ENCODE results near the gene TUBA4B.

Gene TUBA4B

DNA sequence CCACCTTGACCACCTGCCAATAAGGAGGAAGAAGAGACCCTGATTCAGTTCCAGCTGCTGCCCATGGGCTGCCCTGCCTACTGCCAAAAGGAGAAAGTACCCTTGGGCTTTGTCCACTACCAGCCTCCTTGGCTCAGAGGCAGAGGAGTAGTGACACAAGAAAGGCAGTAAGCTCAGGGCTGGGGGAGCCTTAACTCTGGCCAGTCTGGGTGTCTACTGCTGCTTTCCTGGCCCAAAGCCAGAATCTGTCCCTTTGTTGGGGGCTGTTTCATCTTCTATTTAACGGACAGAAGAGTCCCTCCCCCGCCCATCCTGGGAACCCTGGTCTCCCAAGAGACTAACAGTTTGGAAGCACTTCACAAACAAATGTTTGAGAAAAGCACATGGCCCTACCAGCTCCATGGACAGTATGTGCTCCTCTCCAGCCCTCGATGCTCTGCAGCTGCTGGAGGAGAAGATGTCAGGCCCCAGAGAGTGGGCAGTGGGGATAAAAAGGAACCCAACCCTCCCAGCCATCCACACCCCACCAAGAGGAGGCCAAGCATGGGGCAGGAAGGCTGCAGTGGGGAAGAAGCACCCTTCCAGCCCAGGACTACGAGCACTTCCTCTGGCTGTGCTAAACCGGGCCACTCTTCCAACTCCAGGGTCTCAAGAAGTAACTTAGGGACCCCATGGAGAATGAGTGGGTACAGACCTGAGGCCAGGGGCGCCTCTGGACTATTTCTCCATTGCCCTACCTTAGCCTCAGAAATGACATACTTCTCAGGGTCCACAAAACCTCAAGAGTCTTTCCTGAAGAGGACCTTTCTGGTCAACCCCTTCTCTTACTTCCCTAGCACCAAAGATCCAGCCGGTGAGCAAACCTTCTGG is 24.8 kb upstream of the TUBA4B start:
- no peak for TF ChIP-seq PAX5 (IDR thresholded peaks at IDR 0.05; ENCODE audit: insufficient read depth, low read length, severe bottlenecking)
- TF ChIP-seq SPI1 (IDR thresholded peaks at IDR 0.05; ENCODE audit: low read depth, low read length), result 0 out of 2 replicates have a peak, but pooled peaks have one; percentile 28
- FAIRE-seq (peak; percentile 48), DNase-seq (ENCODE audit: insufficient read length, low spot score) (no peak)

DNA sequence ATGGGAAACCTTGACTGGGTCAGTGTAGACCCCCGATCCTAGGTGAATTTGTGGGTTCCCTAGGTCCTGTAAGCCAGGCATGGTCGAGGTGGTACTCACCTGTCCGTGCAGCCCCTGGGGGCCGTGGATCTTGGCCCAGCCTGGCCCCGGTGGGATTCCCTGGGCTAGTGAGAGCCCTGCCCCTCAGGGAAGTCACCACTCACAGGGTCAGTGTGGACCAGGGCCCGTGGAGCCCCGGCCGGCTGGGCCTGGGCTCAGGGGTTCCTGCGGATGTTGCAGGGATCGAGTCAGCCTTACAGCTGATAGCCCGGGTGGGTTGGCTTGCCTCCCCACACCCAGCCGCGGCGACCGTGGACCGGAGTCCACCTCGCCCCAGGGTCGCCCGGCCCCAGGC is 24.1 kb upstream of the TUBA4B start:
- no peak for DNase-seq (ENCODE audit: insufficient read length, low spot score)
- FAIRE-seq, result no peak
- TF ChIP-seq TAF1 (IDR thresholded peaks at IDR 0.05; ENCODE audit: low read depth, low read length) (no peak), POLR2AphosphoS5 (IDR thresholded peaks at IDR 0.05; ENCODE audit: low read depth, low read length) (no peak), POLR2A (IDR thresholded peaks at IDR 0.05; ENCODE audit: low read depth, low read length) (no peak), PAX5 (IDR thresholded peaks at IDR 0.05; ENCODE audit: insufficient read depth, low read length, severe bottlenecking) (no peak), SPI1 (IDR thresholded peaks at IDR 0.05; ENCODE audit: low read depth, low read length) (no peak), POU2F2 (IDR thresholded peaks at IDR 0.05; ENCODE audit: low read depth, low read length) (no peak)

DNA sequence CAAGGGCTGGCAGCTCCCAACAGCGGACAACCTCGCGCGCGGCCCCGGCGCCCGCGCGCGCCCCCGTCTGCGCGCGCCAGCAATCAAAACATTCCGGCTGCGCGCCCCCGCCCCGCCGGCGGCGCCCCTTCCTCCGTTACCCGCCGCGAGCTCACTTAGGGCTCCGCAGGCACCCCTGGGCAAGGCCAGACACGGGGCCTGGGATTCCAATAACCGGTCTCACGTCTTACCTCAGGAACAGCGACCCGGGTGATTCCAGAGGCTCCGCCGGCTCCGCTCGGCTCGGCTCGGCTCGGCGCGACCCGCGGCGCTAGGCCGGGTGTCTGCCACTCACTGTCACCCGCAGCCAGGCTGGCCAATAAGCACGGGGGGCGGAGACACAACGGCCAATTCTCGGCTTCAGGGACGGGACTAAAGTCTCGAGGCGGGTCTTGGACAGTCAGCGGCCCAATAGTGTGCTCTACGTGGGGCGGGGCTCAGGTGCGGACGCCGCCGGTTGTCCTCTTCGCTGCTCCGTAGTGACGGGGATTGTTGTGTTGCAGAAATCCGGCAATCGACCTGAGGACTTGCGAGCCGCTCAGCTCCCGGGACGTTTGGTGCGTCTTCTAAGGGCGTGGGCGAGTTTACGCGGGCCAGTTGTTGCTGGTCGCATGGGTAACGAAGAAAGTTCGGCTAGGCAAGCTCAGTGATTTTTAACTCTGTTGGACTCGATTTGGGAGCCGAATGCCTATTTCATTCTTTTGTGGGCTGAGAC is 23.6 kb upstream of the TUBA4B start, which contains the start of the genes ANKZF1 and ATG9A:
TSS of gene ANKZF1 (plus strand) at position 502 of the 754 bp plus-strand sequence. CDS start 452 bp downstream, outside the sequence.
TSS of gene ATG9A (minus strand) at position 332 of the 754 bp plus-strand sequence. CDS start 1,612 bp downstream, outside the sequence.
- FAIRE-seq (peak; percentile 99), DNase-seq (ENCODE audit: insufficient read length, low spot score) (peak; percentile 99)
- peak; percentile 62; the same call in 1 of the 2 replicates for TF ChIP-seq POU2F2 (IDR thresholded peaks at IDR 0.05; ENCODE audit: low read depth, low read length)
- peak; percentile 89 for TF ChIP-seq POLR2AphosphoS5 (IDR thresholded peaks at IDR 0.05; ENCODE audit: low read depth, low read length)
- TF ChIP-seq SPI1 (IDR thresholded peaks at IDR 0.05; ENCODE audit: low read depth, low read length), result no peak
- TF ChIP-seq TAF1 (IDR thresholded peaks at IDR 0.05; ENCODE audit: low read depth, low read length), result peak; percentile 83
- no peak for TF ChIP-seq PAX5 (IDR thresholded peaks at IDR 0.05; ENCODE audit: insufficient read depth, low read length, severe bottlenecking)
- peak; percentile 84 for TF ChIP-seq POLR2A (IDR thresholded peaks at IDR 0.05; ENCODE audit: low read depth, low read length)

DNA sequence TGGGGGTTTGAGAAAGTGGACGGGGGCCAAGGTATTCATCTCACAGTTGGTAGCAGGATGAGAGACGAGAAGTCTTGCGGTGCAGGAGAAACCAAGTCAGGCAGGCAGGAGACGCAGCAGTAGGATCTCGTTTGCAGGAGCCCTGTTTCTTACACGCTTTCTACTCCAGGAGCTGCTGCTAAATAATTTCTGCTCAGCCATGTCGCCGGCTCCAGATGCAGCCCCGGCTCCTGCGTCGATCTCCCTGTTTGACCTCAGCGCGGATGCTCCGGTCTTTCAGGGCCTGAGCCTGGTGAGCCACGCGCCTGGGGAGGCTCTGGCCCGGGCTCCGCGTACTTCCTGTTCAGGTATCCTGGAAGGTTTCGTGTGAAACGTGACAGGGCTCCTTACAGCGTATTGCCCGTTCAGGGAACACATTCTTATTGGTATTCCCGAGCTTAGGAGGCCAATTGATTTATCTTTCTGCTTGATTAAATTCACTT is 22.9 kb upstream of the TUBA4B start:
- TF ChIP-seq PAX5 (IDR thresholded peaks at IDR 0.05; ENCODE audit: insufficient read depth, low read length, severe bottlenecking), result no peak
- TF ChIP-seq POLR2AphosphoS5 (IDR thresholded peaks at IDR 0.05; ENCODE audit: low read depth, low read length), result no peak
- no peak for TF ChIP-seq TAF1 (IDR thresholded peaks at IDR 0.05; ENCODE audit: low read depth, low read length)
- no peak for TF ChIP-seq SPI1 (IDR thresholded peaks at IDR 0.05; ENCODE audit: low read depth, low read length)
- TF ChIP-seq POLR2A (IDR thresholded peaks at IDR 0.05; ENCODE audit: low read depth, low read length), result no peak
- no peak for TF ChIP-seq POU2F2 (IDR thresholded peaks at IDR 0.05; ENCODE audit: low read depth, low read length)
- DNase-seq (ENCODE audit: insufficient read length, low spot score), result no peak
- no peak for FAIRE-seq

DNA sequence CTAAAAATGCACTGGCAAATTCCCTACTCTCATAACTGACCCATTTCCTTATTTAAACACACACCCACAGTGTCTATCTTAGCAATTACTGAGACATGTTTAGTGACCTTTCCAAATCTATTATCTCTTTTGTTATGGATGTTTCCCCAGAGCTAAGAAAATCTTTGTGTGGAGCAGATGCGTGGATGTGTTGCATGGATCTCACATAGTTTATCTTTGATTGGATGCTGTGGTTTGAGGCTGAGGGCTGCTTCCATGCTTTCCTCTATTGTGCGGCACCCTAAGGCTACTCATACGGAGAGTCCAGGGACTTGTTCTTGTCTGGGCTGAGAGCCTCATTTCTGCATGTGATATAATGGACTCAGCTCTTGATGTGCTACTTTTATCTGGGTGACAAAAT is 18.7 kb upstream of the TUBA4B start:
- TF ChIP-seq TAF1 (IDR thresholded peaks at IDR 0.05; ENCODE audit: low read depth, low read length) (no peak), PAX5 (IDR thresholded peaks at IDR 0.05; ENCODE audit: insufficient read depth, low read length, severe bottlenecking) (no peak), POU2F2 (IDR thresholded peaks at IDR 0.05; ENCODE audit: low read depth, low read length) (no peak), POLR2A (IDR thresholded peaks at IDR 0.05; ENCODE audit: low read depth, low read length) (no peak), SPI1 (IDR thresholded peaks at IDR 0.05; ENCODE audit: low read depth, low read length) (no peak), POLR2AphosphoS5 (IDR thresholded peaks at IDR 0.05; ENCODE audit: low read depth, low read length) (no peak)
- FAIRE-seq, result no peak
- DNase-seq (ENCODE audit: insufficient read length, low spot score), result no peak

DNA sequence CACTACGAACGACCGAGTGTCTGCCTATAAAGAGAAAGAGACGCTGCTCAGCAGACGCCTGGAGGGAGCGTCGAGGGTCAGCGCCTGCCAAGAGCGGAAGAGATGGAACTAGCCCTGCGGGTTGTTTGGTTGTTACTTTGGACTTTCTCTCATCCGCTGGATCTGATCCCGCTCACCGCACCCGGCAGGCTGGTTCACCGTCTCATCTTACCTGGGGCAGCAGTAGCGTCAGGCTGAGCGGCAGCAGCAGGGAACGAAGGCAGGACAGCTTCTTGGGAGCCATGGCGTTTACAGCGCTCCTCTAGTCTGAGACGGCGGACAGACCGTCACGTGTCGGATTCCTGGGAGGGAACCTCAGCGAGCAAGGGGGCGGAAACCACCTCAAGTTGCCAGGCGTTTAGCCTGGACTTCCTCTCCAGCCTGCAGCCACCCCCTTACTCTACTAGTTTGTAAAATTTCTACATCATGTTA is 9.7 kb upstream of the TUBA4B start:
- no peak for FAIRE-seq
- no peak for DNase-seq (ENCODE audit: insufficient read length, low spot score)
- no peak for TF ChIP-seq POLR2A (IDR thresholded peaks at IDR 0.05; ENCODE audit: low read depth, low read length)
- TF ChIP-seq TAF1 (IDR thresholded peaks at IDR 0.05; ENCODE audit: low read depth, low read length), result no peak
- TF ChIP-seq SPI1 (IDR thresholded peaks at IDR 0.05; ENCODE audit: low read depth, low read length), result no peak
- TF ChIP-seq PAX5 (IDR thresholded peaks at IDR 0.05; ENCODE audit: insufficient read depth, low read length, severe bottlenecking), result no peak
- TF ChIP-seq POLR2AphosphoS5 (IDR thresholded peaks at IDR 0.05; ENCODE audit: low read depth, low read length), result no peak
- TF ChIP-seq POU2F2 (IDR thresholded peaks at IDR 0.05; ENCODE audit: low read depth, low read length), result no peak

DNA sequence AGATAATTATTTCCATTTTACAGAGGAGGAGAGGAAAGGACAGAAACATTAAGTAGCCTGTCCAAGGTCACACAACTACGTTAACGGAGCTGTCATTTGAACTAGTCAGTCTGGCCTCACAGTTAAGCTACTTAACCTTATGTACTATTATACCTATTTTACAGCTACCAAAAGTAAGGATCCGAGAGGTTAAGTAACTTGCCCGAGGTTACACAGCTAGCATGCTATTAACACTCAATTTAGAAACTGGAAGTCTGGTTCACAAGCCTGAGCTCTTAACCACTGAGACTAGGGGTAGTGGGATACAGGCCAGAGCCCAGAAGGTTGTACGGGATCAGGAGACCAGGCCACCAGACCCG is 8.3 kb upstream of the TUBA4B start:
- FAIRE-seq (peak; percentile 61), DNase-seq (ENCODE audit: insufficient read length, low spot score) (no peak)
- TF ChIP-seq POLR2A (IDR thresholded peaks at IDR 0.05; ENCODE audit: low read depth, low read length) (no peak), PAX5 (IDR thresholded peaks at IDR 0.05; ENCODE audit: insufficient read depth, low read length, severe bottlenecking) (no peak), POLR2AphosphoS5 (IDR thresholded peaks at IDR 0.05; ENCODE audit: low read depth, low read length) (no peak), TAF1 (IDR thresholded peaks at IDR 0.05; ENCODE audit: low read depth, low read length) (no peak), POU2F2 (IDR thresholded peaks at IDR 0.05; ENCODE audit: low read depth, low read length) (no peak)

DNA sequence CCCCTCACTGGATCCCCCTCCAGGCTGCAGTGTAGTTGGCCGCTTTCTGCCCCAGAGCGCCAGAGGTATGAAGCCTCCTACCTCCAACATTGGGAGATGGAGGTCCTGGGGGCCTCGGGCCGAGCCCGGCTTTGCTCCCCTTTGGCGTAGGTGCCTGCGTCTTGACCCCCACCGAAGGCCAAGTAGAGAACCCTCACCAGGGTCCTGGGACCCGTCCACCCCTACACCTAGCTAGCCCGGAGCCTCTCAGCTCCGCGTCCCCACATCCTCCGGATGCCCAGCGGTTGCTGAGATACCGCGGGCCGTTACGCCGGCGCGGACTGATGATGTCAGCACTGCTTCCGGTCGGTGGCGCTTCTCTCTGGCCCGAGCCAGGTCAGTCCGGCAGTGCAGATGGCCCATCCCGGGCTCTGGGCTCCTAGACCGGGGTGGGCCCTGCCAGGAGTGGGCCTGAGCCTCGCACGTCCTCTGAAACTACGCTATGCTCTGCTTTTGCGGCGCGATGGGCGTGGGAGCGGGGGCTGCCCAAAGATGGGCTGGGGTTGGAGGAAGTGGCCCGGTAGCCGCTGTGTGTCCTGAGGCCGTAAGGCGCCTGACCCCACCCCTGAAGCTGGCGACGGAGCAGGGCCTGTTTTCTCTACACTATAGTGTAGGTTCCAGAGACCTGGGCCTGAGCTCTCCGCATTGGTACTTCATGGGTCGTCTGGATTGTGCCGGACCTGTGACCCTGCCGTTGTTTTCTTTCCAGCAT is 7.7 kb upstream of the TUBA4B start, which contains the start of the genes GLB1L and STK16:
TSS of gene GLB1L (minus strand) at position 297 of the 751 bp plus-strand sequence. CDS start 1,871 bp downstream, outside the sequence.
TSS of gene STK16 (plus strand) at position 332 of the 751 bp plus-strand sequence. CDS start 521 bp downstream, outside the sequence.
- DNase-seq (ENCODE audit: insufficient read length, low spot score) (peak; percentile 99), FAIRE-seq (peak; percentile 96)
- TF ChIP-seq TAF1 (IDR thresholded peaks at IDR 0.05; ENCODE audit: low read depth, low read length) (peak; percentile 68; the same call in 1 of the 2 replicates), SPI1 (IDR thresholded peaks at IDR 0.05; ENCODE audit: low read depth, low read length) (0 out of 2 replicates have a peak, but pooled peaks have one; percentile 36), POU2F2 (IDR thresholded peaks at IDR 0.05; ENCODE audit: low read depth, low read length) (no peak), PAX5 (IDR thresholded peaks at IDR 0.05; ENCODE audit: insufficient read depth, low read length, severe bottlenecking) (no peak), POLR2AphosphoS5 (IDR thresholded peaks at IDR 0.05; ENCODE audit: low read depth, low read length) (peak; percentile 77), POLR2A (IDR thresholded peaks at IDR 0.05; ENCODE audit: low read depth, low read length) (peak; percentile 85)
